ENCODE results near the gene TRAF6.

- TF ChIP-seq CTCF (IDR thresholded peaks at IDR 0.05) (no peak), ZFX (IDR thresholded peaks at IDR 0.05; ENCODE audit: borderline replicate concordance) (no peak)
These were observed 29.2 kb downstream of the TRAF6 start for GRCh38 chr11:36480833-36481232.

All from 22Rv1 (cell line).